Muscle of arm (tissue), 14 donors: Measurements from ENCODE around the gene SMCHD1. TPM values are rescaled to one million over a fixed set of nuclear protein-coding genes. Genes with fewer than 3 reads are reported as not detected.

ENCODE experiments used
- DNase-seq: peaks from one replicate; pipeline ENCODE4 v3.0.0-alpha.2; 2013
- long read RNA-seq, 11 donors: transcript quantifications; one replicate each; lab custom pipeline, GENCODE V29; 2026
- polyA plus RNA-seq, 12 donors: library from polyadenylated mRNA; unstranded; fragments of 120-200 nt; gene quantifications; one replicate each; pipeline ENCODE4 v1.2.1, GENCODE V29; 2013; ENCODE audit not compliant: insufficient read length in 12 of 12

The SMCHD1 gene
- 10 to 100 TPM in 11 of 12 donors, not detected in 1; 29.0 to 61.4 (median 41.2) TPM for polyA plus RNA-seq
- long read RNA-seq, donor 1, partial matches to known transcripts = 38 of 39 reads
- long read RNA-seq, donor 1, other reads (novel, unspliced or antisense) = 0 of 39 reads
- long read RNA-seq, donor 2, partial matches to known transcripts = 10 of 10 reads
- long read RNA-seq, donor 2, other reads (novel, unspliced or antisense) = 0 of 10 reads
- long read RNA-seq, donor 3 = 0 reads
- long read RNA-seq, donor 4, partial matches to known transcripts = 6 of 6 reads
- long read RNA-seq, donor 4, other reads (novel, unspliced or antisense) = 0 of 6 reads
- long read RNA-seq, donor 5, partial matches to known transcripts = 12 of 13 reads
- long read RNA-seq, donor 5, other reads (novel, unspliced or antisense) = 0 of 13 reads
- long read RNA-seq, donor 6, partial matches to known transcripts = 5 of 5 reads
- long read RNA-seq, donor 6, other reads (novel, unspliced or antisense) = 0 of 5 reads
- long read RNA-seq, donor 7, partial matches to known transcripts = 7 of 7 reads
- long read RNA-seq, donor 7, other reads (novel, unspliced or antisense) = 0 of 7 reads
- long read RNA-seq, donor 8, partial matches to known transcripts = 29 of 29 reads
- long read RNA-seq, donor 8, other reads (novel, unspliced or antisense) = 0 of 29 reads
- long read RNA-seq, donor 9 = 0 reads
- long read RNA-seq, donor 10, partial matches to known transcripts = 5 of 5 reads
- long read RNA-seq, donor 10, other reads (novel, unspliced or antisense) = 0 of 5 reads
- long read RNA-seq, donor 11, partial matches to known transcripts = 24 of 25 reads
- long read RNA-seq, donor 11, other reads (novel, unspliced or antisense) = 0 of 25 reads

- peak; percentile 83 for DNase-seq
Observed at GRCh38 chr18:2655178-2655953, at the start of gene SMCHD1. Gene SMCHD1, plus strand, starts transcription at chr18:2655726. Its CDS starts 350 bp downstream, at chr18:2656076.

GRCh38 chr18:2606335-2606734 lies 49.2 kb upstream of the SMCHD1 start:
- no peak for DNase-seq

GRCh38 chr18:2609604-2610003 lies 45.9 kb upstream of the SMCHD1 start:
- no peak for DNase-seq

GRCh38 chr18:2610549-2610948 lies 45.0 kb upstream of the SMCHD1 start:
- no peak for DNase-seq

GRCh38 chr18:2612996-2613395 lies 42.5 kb upstream of the SMCHD1 start:
- DNase-seq = no peak

GRCh38 chr18:2617401-2617998 lies 38.0 kb upstream of the SMCHD1 start:
- DNase-seq = no peak

GRCh38 chr18:2618009-2618408 lies 37.5 kb upstream of the SMCHD1 start:
- DNase-seq = no peak

GRCh38 chr18:2625217-2625616 lies 30.3 kb upstream of the SMCHD1 start:
- DNase-seq = no peak

- no peak for DNase-seq
Observed at GRCh38 chr18:2627821-2628276, 27.7 kb upstream of the SMCHD1 start.

- DNase-seq = no peak
Observed at GRCh38 chr18:2629003-2629402, 26.5 kb upstream of the SMCHD1 start.

- DNase-seq = no peak
Observed at GRCh38 chr18:2635586-2635985, 19.9 kb upstream of the SMCHD1 start.

- DNase-seq = no peak
Observed at GRCh38 chr18:2636126-2636631, 19.3 kb upstream of the SMCHD1 start.

- peak; percentile 38 for DNase-seq
Observed at GRCh38 chr18:2641638-2642037, 13.9 kb upstream of the SMCHD1 start.

- DNase-seq = no peak
Observed at GRCh38 chr18:2642771-2643170, 12.8 kb upstream of the SMCHD1 start.

- DNase-seq = no peak
Observed at GRCh38 chr18:2644535-2644934, 11.0 kb upstream of the SMCHD1 start.

- DNase-seq = no peak
Observed at GRCh38 chr18:2651981-2652380, 3.5 kb upstream of the SMCHD1 start.

GRCh38 chr18:2653467-2653866 lies 2.1 kb upstream of the SMCHD1 start:
- no peak for DNase-seq

GRCh38 chr18:2654169-2654927 lies 1.2 kb upstream of the SMCHD1 start:
- peak; percentile 15 for DNase-seq

- DNase-seq = peak; percentile 71
Observed at GRCh38 chr18:2654928-2655177, 673 bp upstream of the SMCHD1 start.

- DNase-seq = peak; percentile 51
Observed at GRCh38 chr18:2655954-2656236, 369 bp downstream of the SMCHD1 start.
